Measurements from ENCODE around the gene CMTR1. TPM values are rescaled to one million over a fixed set of nuclear protein-coding genes. Genes with fewer than 3 reads are reported as not detected.

Gene CMTR1
- total RNA-seq, 1 experiment from 2014 or later = 32.3 TPM

GRCh38 chr6:37451441-37452193 lies 18.6 kb downstream of the CMTR1 start:
- CTCF ChIA-PET = interaction anchor here (0.6 kb wide), 1 partner anchor 254 kb away, joined by 3 read pairs; no protein-coding TSS in a partner anchor
- Histone ChIP-seq H3K36me3 (ENCODE audit: insufficient read depth, low read length, poor library complexity, severe bottlenecking) (peaks cover 15% of the 10 kb centered on the region), H3K4me1 (ENCODE audit: insufficient read depth, low read length, poor library complexity, severe bottlenecking) (peaks cover 6% of the 10 kb centered on the region), H3K4me3 (ENCODE audit: low read depth, low read length, poor library complexity, severe bottlenecking) (no peak overlapping the region), H3K27ac (ENCODE audit: low read depth, low read length, poor library complexity, severe bottlenecking) (no peak overlapping the region), H3K27me3 (replicated peaks; ENCODE audit: insufficient read depth, low read depth, low read length, poor library complexity) (no peaks in the 10 kb centered on the region), H3K9me3 (ENCODE audit: low read depth, low read length, poor library complexity, severe bottlenecking) (no peaks in the 10 kb centered on the region)
- no TSS peak for BruUV-seq (replicated peaks)
- TF ChIP-seq, protein P1, sequence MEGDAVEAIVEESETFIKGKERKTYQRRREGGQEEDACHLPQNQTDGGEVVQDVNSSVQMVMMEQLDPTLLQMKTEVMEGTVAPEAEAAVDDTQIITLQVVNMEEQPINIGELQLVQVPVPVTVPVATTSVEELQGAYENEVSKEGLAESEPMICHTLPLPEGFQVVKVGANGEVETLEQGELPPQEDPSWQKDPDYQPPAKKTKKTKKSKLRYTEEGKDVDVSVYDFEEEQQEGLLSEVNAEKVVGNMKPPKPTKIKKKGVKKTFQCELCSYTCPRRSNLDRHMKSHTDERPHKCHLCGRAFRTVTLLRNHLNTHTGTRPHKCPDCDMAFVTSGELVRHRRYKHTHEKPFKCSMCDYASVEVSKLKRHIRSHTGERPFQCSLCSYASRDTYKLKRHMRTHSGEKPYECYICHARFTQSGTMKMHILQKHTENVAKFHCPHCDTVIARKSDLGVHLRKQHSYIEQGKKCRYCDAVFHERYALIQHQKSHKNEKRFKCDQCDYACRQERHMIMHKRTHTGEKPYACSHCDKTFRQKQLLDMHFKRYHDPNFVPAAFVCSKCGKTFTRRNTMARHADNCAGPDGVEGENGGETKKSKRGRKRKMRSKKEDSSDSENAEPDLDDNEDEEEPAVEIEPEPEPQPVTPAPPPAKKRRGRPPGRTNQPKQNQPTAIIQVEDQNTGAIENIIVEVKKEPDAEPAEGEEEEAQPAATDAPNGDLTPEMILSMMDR (conservative IDR thresholded peaks at IDR 0.05; ENCODE audit: low read depth, low read length) = no peak
- TF ChIP-seq EZH2 (IDR thresholded peaks at IDR 0.05; ENCODE audit: borderline replicate concordance, low read depth, low read length, poor library complexity, severe bottlenecking) = no peak
- POLR2A ChIA-PET (ENCODE audit: low non-redundant PET) = no interaction called here
- no peak for DNase-seq (ENCODE audit: low spot score)
- intact Hi-C loops (cut with micrococcal nuclease; ENCODE audit: unreplicated experiment) = no loop called here

DNA sequence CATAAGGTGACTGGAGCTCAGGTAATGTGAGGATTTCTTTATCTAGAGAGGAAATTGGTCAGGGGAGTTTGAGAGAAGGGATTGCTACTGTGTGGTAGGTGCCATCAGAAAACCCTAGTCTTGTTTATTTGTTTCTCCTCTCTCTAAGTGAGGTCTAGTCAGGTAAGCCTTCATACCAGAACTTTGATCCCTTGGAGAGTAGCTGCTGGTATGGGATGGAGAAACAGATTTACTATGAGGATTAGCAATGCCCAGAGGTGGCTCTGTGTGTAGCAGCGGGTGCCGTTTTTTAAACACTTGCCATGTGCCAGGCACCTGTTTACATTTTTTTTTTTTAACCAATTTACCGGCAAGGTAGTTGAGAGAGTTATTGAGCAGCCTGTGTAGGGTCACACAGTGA lies 19.5 kb downstream of the CMTR1 start:
- POLR2A ChIA-PET (ENCODE audit: low non-redundant PET) = no interaction called here

GRCh38 chr6:37454420-37455140 lies 21.6 kb downstream of the CMTR1 start:
- ChIA-PET CTCF (no interaction called here), POLR2A (ENCODE audit: low non-redundant PET) (no interaction called here)
- H3K9me3 ChIP-seq (ENCODE audit: low read depth, low read length, poor library complexity, severe bottlenecking) = no peaks in the 10 kb centered on the region
- H3K27ac ChIP-seq (ENCODE audit: low read depth, low read length, poor library complexity, severe bottlenecking) = no peak overlapping the region
- BruUV-seq (replicated peaks) = no TSS peak
- DNase-seq (ENCODE audit: low spot score) = no peak
- no peaks in the 10 kb centered on the region for H3K27me3 ChIP-seq (replicated peaks; ENCODE audit: insufficient read depth, low read depth, low read length, poor library complexity)
- peaks cover 10% of the 10 kb centered on the region for H3K36me3 ChIP-seq (ENCODE audit: insufficient read depth, low read length, poor library complexity, severe bottlenecking)
- no peak overlapping the region for H3K4me3 ChIP-seq (ENCODE audit: low read depth, low read length, poor library complexity, severe bottlenecking)
- peaks cover 7% of the 10 kb centered on the region for H3K4me1 ChIP-seq (ENCODE audit: insufficient read depth, low read length, poor library complexity, severe bottlenecking)
- TF ChIP-seq EZH2 (IDR thresholded peaks at IDR 0.05; ENCODE audit: borderline replicate concordance, low read depth, low read length, poor library complexity, severe bottlenecking) = no peak
- TF ChIP-seq, protein P1 (conservative IDR thresholded peaks at IDR 0.05; ENCODE audit: low read depth, low read length) = no peak
- intact Hi-C loops (cut with micrococcal nuclease; ENCODE audit: unreplicated experiment) = no loop called here

More for the DNA sequence above, 19.5 kb downstream of the CMTR1 start:
- H3K4me3 ChIP-seq (ENCODE audit: low read depth, low read length, poor library complexity, severe bottlenecking) = no peak overlapping the region
- intact Hi-C loops (cut with micrococcal nuclease; ENCODE audit: unreplicated experiment) = no loop called here
- H3K27me3 ChIP-seq (replicated peaks; ENCODE audit: insufficient read depth, low read depth, low read length, poor library complexity) = no peaks in the 10 kb centered on the region
- peaks cover 6% of the 10 kb centered on the region for H3K4me1 ChIP-seq (ENCODE audit: insufficient read depth, low read length, poor library complexity, severe bottlenecking)
- BruUV-seq (replicated peaks) = no TSS peak
- no peak for TF ChIP-seq EZH2 (IDR thresholded peaks at IDR 0.05; ENCODE audit: borderline replicate concordance, low read depth, low read length, poor library complexity, severe bottlenecking)
- TF ChIP-seq, protein P1 (conservative IDR thresholded peaks at IDR 0.05; ENCODE audit: low read depth, low read length) = no peak
- no peak overlapping the region for H3K27ac ChIP-seq (ENCODE audit: low read depth, low read length, poor library complexity, severe bottlenecking)
- DNase-seq (ENCODE audit: low spot score) = no peak
- no peaks in the 10 kb centered on the region for H3K9me3 ChIP-seq (ENCODE audit: low read depth, low read length, poor library complexity, severe bottlenecking)
- peaks cover 7% of the 10 kb centered on the region for H3K36me3 ChIP-seq (ENCODE audit: insufficient read depth, low read length, poor library complexity, severe bottlenecking)
- CTCF ChIA-PET = no interaction called here

All from A673 (cell line).